Measurements from ENCODE around the gene AFAP1. TPM values are rescaled to one million over a fixed set of nuclear protein-coding genes. Genes with fewer than 3 reads are reported as not detected.

The AFAP1 gene
- total RNA-seq, 2 experiments from 2014 or later, result not detected

DNA sequence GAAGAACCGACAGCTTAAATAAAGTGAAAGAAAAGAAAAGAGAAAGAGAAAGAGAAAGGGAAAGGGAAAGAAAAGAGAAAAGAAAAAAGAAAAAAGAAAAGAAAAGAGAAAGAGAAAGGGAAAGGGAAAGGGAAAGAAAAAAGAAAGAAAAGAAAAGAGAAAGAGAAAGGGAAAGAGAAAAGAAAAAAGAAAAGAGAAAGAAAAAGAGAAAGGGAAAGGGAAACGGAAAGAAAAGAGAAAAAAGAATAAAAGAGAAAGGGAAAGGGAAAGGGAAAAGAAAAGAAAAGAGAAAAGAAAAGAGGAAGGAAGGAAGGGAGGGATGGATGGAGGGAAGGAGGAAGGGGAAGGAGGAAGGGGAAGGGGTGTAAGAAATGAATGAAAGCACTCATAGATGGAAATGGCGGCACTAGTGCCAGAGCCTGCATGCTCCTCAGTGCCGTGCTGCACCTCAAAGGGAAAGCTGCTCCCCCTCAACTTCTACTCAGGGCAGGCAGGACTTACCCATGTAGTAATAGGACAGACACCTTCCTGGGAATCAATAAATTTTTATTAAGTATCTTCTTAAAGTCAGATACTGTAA lies 70.7 kb downstream of the AFAP1 start:
- Histone ChIP-seq H2AFZ (ENCODE audit: low read length) (no peak overlapping the region), H3K79me2 (ENCODE audit: insufficient read depth, low read depth, low read length) (no peaks in the 10 kb centered on the region), H3K27ac (ENCODE audit: low read depth, low read length, poor library complexity, severe bottlenecking) (no peak overlapping the region), H4K20me1 (ENCODE audit: insufficient read depth, low read length) (no peaks in the 10 kb centered on the region), H3K4me3 (ENCODE audit: low read depth, low read length, poor library complexity, severe bottlenecking) (no peak overlapping the region), H3K4me2 (ENCODE audit: low read length) (no peak overlapping the region), H3K9me3 (ENCODE audit: low read length) (no peaks in the 10 kb centered on the region), H3K4me1 (ENCODE audit: insufficient read depth, low read length, poor library complexity, severe bottlenecking) (no peaks in the 10 kb centered on the region), H3K36me3 (ENCODE audit: insufficient read depth, low read length) (no peaks in the 10 kb centered on the region), H3K9me2 (ENCODE audit: insufficient read depth, low read length) (no peaks in the 10 kb centered on the region)
- ChIA-PET CTCF (ENCODE audit: unreplicated experiment) (no interaction called here), POLR2A (no interaction called here)
- TF ChIP-seq, protein P1, sequence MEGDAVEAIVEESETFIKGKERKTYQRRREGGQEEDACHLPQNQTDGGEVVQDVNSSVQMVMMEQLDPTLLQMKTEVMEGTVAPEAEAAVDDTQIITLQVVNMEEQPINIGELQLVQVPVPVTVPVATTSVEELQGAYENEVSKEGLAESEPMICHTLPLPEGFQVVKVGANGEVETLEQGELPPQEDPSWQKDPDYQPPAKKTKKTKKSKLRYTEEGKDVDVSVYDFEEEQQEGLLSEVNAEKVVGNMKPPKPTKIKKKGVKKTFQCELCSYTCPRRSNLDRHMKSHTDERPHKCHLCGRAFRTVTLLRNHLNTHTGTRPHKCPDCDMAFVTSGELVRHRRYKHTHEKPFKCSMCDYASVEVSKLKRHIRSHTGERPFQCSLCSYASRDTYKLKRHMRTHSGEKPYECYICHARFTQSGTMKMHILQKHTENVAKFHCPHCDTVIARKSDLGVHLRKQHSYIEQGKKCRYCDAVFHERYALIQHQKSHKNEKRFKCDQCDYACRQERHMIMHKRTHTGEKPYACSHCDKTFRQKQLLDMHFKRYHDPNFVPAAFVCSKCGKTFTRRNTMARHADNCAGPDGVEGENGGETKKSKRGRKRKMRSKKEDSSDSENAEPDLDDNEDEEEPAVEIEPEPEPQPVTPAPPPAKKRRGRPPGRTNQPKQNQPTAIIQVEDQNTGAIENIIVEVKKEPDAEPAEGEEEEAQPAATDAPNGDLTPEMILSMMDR (conservative IDR thresholded peaks at IDR 0.05; ENCODE audit: low read length), result no peak
- TF ChIP-seq EZH2phosphoT487 (IDR thresholded peaks at IDR 0.05; ENCODE audit: borderline replicate concordance, low read depth, low read length), result no peak
- intact Hi-C loops (cut with micrococcal nuclease; ENCODE audit: unreplicated experiment), result no loop called here
- no TSS peak for BruUV-seq (replicated peaks)
- DNase-seq (ENCODE audit: low spot score), result no peak

DNA sequence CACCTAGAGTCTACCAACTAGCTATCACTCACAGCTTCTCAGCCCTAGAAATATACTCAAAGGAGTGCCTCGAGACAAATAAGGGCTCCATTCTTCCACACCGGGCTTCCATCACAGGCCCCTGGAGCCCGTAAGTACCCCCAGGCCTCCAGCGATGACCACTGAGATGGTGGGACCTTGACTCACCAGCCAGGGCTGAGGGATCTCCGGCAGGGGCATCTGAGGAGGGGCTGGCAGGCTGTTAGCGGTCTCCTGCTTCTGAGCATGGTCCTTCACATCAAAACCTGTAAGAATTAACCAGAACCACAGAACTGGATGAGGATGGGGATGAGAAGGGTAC lies 71.3 kb downstream of the AFAP1 start:
- Histone ChIP-seq H3K4me2 (ENCODE audit: low read length) (no peak overlapping the region), H3K4me3 (ENCODE audit: low read depth, low read length, poor library complexity, severe bottlenecking) (no peak overlapping the region), H3K27ac (ENCODE audit: low read depth, low read length, poor library complexity, severe bottlenecking) (no peak overlapping the region), H3K9me3 (ENCODE audit: low read length) (no peaks in the 10 kb centered on the region), H3K79me2 (ENCODE audit: insufficient read depth, low read depth, low read length) (no peaks in the 10 kb centered on the region), H3K9me2 (ENCODE audit: insufficient read depth, low read length) (no peaks in the 10 kb centered on the region), H2AFZ (ENCODE audit: low read length) (no peak overlapping the region), H3K4me1 (ENCODE audit: insufficient read depth, low read length, poor library complexity, severe bottlenecking) (no peaks in the 10 kb centered on the region), H3K36me3 (ENCODE audit: insufficient read depth, low read length) (no peaks in the 10 kb centered on the region), H4K20me1 (ENCODE audit: insufficient read depth, low read length) (no peaks in the 10 kb centered on the region)
- DNase-seq (ENCODE audit: low spot score), result no peak
- ChIA-PET POLR2A (no interaction called here), CTCF (ENCODE audit: unreplicated experiment) (no interaction called here)
- intact Hi-C loops (cut with micrococcal nuclease; ENCODE audit: unreplicated experiment), result no loop called here
- BruUV-seq (replicated peaks), result no TSS peak
- no peak for TF ChIP-seq EZH2phosphoT487 (IDR thresholded peaks at IDR 0.05; ENCODE audit: borderline replicate concordance, low read depth, low read length)
- TF ChIP-seq, protein P1 (conservative IDR thresholded peaks at IDR 0.05; ENCODE audit: low read length), result no peak

DNA sequence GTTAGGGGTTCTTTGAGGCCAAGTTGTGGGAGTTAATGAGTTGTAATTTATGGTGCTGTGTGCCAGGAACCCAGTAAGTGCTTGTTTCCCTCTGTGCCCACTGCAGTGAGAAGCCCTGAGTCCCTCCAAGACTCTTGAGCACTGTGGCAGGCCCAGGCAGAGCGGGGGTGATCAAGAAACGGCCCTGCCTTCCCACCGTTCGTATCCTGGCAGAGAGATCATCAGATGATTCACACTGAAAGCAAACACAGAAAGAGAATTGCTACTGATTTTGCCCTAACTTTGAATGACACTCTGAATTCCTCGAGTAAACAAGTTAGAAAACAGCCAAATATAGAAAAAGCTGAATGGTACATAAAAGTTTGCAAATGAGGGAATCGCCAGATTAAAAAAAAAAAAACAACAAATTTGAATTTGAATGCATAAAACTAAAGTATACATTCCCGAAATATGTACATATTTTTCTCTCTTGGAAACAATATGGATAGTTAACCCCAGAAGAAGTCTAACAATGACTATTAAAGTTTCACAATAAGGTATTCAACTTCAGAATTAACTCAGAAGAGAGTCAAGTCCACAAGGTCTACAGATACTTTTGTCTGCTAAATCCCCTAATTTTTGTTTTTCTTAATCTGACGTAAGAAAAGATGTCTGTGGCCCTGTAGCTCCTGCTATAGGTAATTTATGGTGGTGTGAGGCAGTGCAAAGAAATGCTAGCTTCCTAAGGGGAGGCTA lies 71.8 kb downstream of the AFAP1 start:
- Histone ChIP-seq H3K4me2 (ENCODE audit: low read length) (no peak overlapping the region), H3K9me3 (ENCODE audit: low read length) (no peaks in the 10 kb centered on the region), H2AFZ (ENCODE audit: low read length) (no peak overlapping the region), H3K36me3 (ENCODE audit: insufficient read depth, low read length) (no peaks in the 10 kb centered on the region), H3K79me2 (ENCODE audit: insufficient read depth, low read depth, low read length) (no peaks in the 10 kb centered on the region), H3K4me1 (ENCODE audit: insufficient read depth, low read length, poor library complexity, severe bottlenecking) (no peaks in the 10 kb centered on the region), H4K20me1 (ENCODE audit: insufficient read depth, low read length) (no peaks in the 10 kb centered on the region), H3K27ac (ENCODE audit: low read depth, low read length, poor library complexity, severe bottlenecking) (no peak overlapping the region), H3K9me2 (ENCODE audit: insufficient read depth, low read length) (no peaks in the 10 kb centered on the region), H3K4me3 (ENCODE audit: low read depth, low read length, poor library complexity, severe bottlenecking) (no peak overlapping the region)
- intact Hi-C loops (cut with micrococcal nuclease; ENCODE audit: unreplicated experiment), result no loop called here
- DNase-seq (ENCODE audit: low spot score), result no peak
- BruUV-seq (replicated peaks), result no TSS peak
- TF ChIP-seq, protein P1 (conservative IDR thresholded peaks at IDR 0.05; ENCODE audit: low read length), result no peak
- CTCF ChIA-PET (ENCODE audit: unreplicated experiment), result no interaction called here
- POLR2A ChIA-PET, result no interaction called here
